ENCODE data around the gene RPP25L.

RPP25L gene

DNA sequence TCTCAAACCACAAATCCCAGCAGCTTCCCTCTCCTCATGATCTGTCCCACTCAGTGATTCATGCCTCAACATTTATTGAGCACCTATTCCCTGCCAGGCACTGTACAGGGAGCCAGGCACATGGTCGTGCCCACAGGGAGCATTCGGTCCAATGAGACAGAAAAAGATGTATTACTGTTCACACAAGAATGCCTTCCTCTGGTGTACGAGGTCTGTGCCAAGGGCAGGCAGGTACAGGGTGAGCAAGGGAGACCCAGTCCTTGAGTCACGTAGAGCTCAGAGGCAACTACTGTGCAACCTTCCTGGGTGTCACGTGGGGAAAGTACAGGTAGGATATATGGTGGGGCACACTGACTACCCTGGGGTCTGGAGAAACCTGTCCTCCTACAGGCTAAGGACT, 26.9 kb downstream of the RPP25L start:
- Histone ChIP-seq H3K36me3 (peaks cover 7% of the 10 kb centered on the region; the same call in 1 of the 2 replicates), H3K4me1 (peaks cover 53% of the 10 kb centered on the region), H3K27me3 (no peaks in the 10 kb centered on the region), H3K9me3 (no peaks in the 10 kb centered on the region), H3K4me3 (ENCODE audit: low read depth, low read length) (no peak overlapping the region)
- DNase-seq: no peak
- TF ChIP-seq, protein P1, sequence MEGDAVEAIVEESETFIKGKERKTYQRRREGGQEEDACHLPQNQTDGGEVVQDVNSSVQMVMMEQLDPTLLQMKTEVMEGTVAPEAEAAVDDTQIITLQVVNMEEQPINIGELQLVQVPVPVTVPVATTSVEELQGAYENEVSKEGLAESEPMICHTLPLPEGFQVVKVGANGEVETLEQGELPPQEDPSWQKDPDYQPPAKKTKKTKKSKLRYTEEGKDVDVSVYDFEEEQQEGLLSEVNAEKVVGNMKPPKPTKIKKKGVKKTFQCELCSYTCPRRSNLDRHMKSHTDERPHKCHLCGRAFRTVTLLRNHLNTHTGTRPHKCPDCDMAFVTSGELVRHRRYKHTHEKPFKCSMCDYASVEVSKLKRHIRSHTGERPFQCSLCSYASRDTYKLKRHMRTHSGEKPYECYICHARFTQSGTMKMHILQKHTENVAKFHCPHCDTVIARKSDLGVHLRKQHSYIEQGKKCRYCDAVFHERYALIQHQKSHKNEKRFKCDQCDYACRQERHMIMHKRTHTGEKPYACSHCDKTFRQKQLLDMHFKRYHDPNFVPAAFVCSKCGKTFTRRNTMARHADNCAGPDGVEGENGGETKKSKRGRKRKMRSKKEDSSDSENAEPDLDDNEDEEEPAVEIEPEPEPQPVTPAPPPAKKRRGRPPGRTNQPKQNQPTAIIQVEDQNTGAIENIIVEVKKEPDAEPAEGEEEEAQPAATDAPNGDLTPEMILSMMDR (IDR thresholded peaks at IDR 0.05; ENCODE audit: low read depth, low read length): no peak

DNA sequence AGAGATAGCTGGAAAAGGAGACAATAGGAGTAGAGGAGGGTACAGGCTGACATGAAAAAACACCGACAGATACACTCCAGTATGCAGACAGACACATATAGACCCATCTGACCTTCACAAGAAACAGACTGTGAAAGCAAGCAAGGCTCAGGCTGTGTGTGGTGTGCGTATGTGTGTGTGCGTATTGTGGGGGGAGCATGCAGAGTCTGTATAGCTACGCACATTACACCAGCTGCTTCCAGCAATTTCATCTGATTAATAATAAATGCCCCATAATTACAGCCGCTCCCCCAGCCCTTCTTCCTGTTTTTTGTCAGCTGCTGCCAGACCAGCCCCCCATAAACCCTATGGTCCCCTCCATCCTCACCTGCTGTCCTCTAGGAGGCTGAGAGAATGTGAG, 29.1 kb downstream of the RPP25L start:
- TF ChIP-seq, protein P1 (IDR thresholded peaks at IDR 0.05; ENCODE audit: low read depth, low read length): no peak
- peaks cover 67% of the 10 kb centered on the region for H3K4me1 ChIP-seq
- peak; percentile 44 for DNase-seq
- no peaks in the 10 kb centered on the region for H3K9me3 ChIP-seq
- H3K27me3 ChIP-seq: no peaks in the 10 kb centered on the region
- H3K36me3 ChIP-seq: peaks cover 7% of the 10 kb centered on the region; the same call in 1 of the 2 replicates
- no peak overlapping the region for H3K4me3 ChIP-seq (ENCODE audit: low read depth, low read length)

DNA sequence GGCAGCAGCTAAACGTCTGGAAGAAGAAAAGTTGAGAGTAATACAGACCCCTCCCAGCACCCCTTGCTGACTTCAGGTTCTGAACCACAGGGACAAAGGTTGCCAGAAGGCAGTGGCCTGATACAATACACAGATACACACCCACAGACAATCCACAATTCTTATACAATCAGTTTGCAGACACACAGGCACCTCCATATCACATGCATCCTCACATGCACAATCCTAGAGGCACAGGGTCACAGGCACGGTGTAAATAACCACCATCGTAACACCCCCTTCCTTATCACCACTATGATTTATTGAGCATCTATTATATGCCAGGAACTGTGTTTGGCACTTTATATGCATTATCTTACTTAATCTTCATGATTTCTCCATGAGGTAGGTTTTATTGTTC, 30.6 kb downstream of the RPP25L start:
- no peaks in the 10 kb centered on the region for H3K27me3 ChIP-seq

DNA sequence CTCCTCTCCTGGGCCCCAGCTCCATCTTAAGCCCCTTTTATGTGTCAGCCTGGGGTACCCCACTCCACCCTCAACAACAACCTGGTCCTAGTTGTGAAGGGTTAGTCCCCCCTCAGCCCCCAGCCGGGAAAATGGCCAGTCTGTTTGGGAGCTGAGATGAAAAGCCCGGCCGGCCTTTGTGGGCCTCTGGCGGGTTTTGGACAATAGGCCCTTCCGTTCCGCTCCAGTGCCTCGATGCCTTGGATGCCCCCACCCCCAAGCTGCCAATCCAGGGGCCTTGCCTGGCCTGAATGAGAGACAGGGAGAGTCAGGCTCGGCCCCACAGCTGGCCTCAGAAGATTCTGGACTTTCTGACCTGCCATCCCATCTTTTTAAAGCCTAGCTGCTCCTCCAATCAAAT, 31.5 kb downstream of the RPP25L start:
- peak; percentile 56 for DNase-seq
- Histone ChIP-seq H3K4me1 (peaks cover 75% of the 10 kb centered on the region), H3K27me3 (no peaks in the 10 kb centered on the region), H3K9me3 (no peaks in the 10 kb centered on the region), H3K36me3 (peaks cover 16% of the 10 kb centered on the region), H3K4me3 (ENCODE audit: low read depth, low read length) (no peak overlapping the region)
- TF ChIP-seq, protein P1 (IDR thresholded peaks at IDR 0.05; ENCODE audit: low read depth, low read length): no peak

More for the DNA sequence above, 30.6 kb downstream of the RPP25L start:
- H3K4me3 ChIP-seq (ENCODE audit: low read depth, low read length): no peak overlapping the region
- peaks cover 11% of the 10 kb centered on the region for H3K36me3 ChIP-seq
- TF ChIP-seq, protein P1 (IDR thresholded peaks at IDR 0.05; ENCODE audit: low read depth, low read length): no peak
- H3K4me1 ChIP-seq: peaks cover 76% of the 10 kb centered on the region
- no peak for DNase-seq
- H3K9me3 ChIP-seq: no peaks in the 10 kb centered on the region

DNA sequence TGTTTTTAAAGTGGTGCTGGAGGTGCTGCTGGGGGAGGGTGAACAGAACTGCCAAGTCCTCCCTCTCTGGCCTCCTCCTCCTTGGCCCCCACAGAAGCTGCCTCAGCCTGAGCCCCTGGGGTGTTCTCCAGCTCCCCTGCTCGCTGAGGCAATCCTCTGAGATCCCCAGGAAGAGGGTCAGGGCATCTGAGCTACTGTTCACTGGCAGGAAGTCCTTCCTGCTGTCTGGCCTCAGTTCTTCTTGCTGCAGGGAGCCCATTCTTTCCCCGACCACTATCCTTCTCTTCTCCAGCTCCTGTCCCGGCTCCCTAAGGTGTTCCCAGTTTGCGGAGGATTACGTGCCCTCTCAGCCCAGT, 32.1 kb downstream of the RPP25L start:
- no peak for DNase-seq
- TF ChIP-seq, protein P1 (IDR thresholded peaks at IDR 0.05; ENCODE audit: low read depth, low read length): no peak
- peaks cover 75% of the 10 kb centered on the region for H3K4me1 ChIP-seq
- H3K4me3 ChIP-seq (ENCODE audit: low read depth, low read length): no peak overlapping the region
- no peaks in the 10 kb centered on the region for H3K27me3 ChIP-seq
- peaks cover 21% of the 10 kb centered on the region for H3K36me3 ChIP-seq
- no peaks in the 10 kb centered on the region for H3K9me3 ChIP-seq

DNA sequence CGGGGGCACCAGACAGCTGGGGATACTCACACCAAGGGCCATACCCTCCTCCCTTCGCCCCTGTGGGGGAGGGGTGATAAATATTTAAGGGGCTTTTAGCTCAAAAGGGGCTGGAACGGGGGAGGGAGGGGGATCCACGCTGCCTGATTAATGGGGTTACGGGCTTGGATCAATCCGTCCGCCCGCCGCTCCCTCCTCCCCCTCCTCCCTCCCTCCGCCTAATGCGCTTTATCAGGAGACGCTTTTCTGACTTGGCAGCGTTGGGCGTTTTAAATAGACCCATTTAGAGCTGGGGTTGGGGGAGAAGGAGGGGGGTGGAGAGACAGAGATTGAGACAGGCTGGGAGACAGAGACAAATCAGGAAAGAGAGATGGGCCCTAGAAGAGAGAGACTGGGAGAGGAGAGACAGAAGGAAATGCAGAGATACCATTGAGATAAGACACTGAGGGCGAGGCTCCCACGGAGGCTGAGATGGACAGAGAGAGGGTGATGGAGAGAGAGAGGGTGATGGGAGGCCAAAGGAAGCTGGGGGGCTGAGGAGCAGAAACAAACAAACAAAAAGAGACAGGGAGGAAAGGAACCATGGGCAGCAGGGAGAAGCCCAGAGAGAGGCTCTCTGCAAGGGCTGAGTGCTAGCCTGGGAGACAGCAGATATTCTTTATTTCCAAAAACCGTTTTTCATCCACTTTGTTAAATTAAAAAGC, 32.6 kb downstream of the RPP25L start:
- TF ChIP-seq, protein P1 (IDR thresholded peaks at IDR 0.05; ENCODE audit: low read depth, low read length): no peak
- Histone ChIP-seq H3K4me1 (peaks cover 74% of the 10 kb centered on the region), H3K9me3 (no peaks in the 10 kb centered on the region), H3K27me3 (no peaks in the 10 kb centered on the region), H3K36me3 (peaks cover 26% of the 10 kb centered on the region), H3K4me3 (ENCODE audit: low read depth, low read length) (peak overlapping the region; percentile 52)
- peak; percentile 80 for DNase-seq

Data from BE2C (cell line).